K562 (cell line): Measurements from ENCODE around the gene AMZ2. TPM values are rescaled to one million over a fixed set of nuclear protein-coding genes. Genes with fewer than 3 reads are reported as not detected.

Experiments used
- ERF ChIP-seq: fragments of 450-650 bp; formaldehyde crosslinking; IDR thresholded peaks from 2 replicates; pipeline ENCODE4 v1.4.0; 2020; ENCODE audit warnings: mild to moderate bottlenecking, mixed read lengths
- GMEB1 ChIP-seq: fragments of 250-450 bp; sonication (Bioruptor Pico); IDR thresholded peaks from 2 replicates; pipeline ENCODE4 v1.4.0; 2020; ENCODE audit warnings: mild to moderate bottlenecking
- LCOR ChIP-seq: sonication (generic); formaldehyde crosslinking; IDR thresholded peaks from 2 replicates; pipeline ENCODE4 v1.8.0; 2022; ENCODE audit warnings: mild to moderate bottlenecking, missing genetic modification reagents
- MXI1 ChIP-seq: IDR thresholded peaks from 2 replicates; pipeline ENCODE4 v1.6.1; 2011; ENCODE audit warnings: low read depth, mild to moderate bottlenecking, improper control_type of control experiment, low read length
- NFIC ChIP-seq: fragments of 450-650 bp; IDR thresholded peaks from 2 replicates; pipeline ENCODE4 v1.6.1; 2017; ENCODE audit warnings: mild to moderate bottlenecking, inconsistent platforms
- NKRF ChIP-seq: fragments of 450-650 bp; IDR thresholded peaks from 2 replicates; pipeline ENCODE4 v1.6.1; 2016; ENCODE audit warnings: borderline replicate concordance
- NR1H2 ChIP-seq: sonication (generic); formaldehyde crosslinking; IDR thresholded peaks from 2 replicates; pipeline ENCODE4 v1.4.0; 2020; ENCODE audit warnings: mild to moderate bottlenecking, missing genetic modification reagents
- PATZ1 ChIP-seq: fragments of 250-450 bp; sonication (Bioruptor Pico); IDR thresholded peaks from 2 replicates; pipeline ENCODE4 v1.5.0; 2020; ENCODE audit warnings: mild to moderate bottlenecking, borderline replicate concordance
- PHF20 ChIP-seq: fragments of 450-650 bp; IDR thresholded peaks from 2 replicates; pipeline ENCODE4 v1.6.1; 2018; ENCODE audit not compliant: partially characterized antibody
- PKNOX1 ChIP-seq: fragments of 450-650 bp; IDR thresholded peaks from 2 replicates; pipeline ENCODE4 v1.6.1; 2016
- POLR2A ChIP-seq: fragments of 450-650 bp; conservative IDR thresholded peaks from 2 replicates; pipeline ENCODE4 v1.6.1; 2016
- POLR2B ChIP-seq: fragments of 450-650 bp; IDR thresholded peaks from 2 replicates; pipeline ENCODE4 v1.6.1; 2018; ENCODE audit warnings: low read depth; ENCODE audit not compliant: partially characterized antibody
- POLR2G ChIP-seq: fragments of 200-400 bp; formaldehyde crosslinking; IDR thresholded peaks from 2 replicates; pipeline ENCODE4 v1.6.1; 2017; ENCODE audit warnings: low read depth, mild to moderate bottlenecking, antibody characterized with exemption, low read length, moderate library complexity
- RB1 ChIP-seq: fragments of 450-650 bp; IDR thresholded peaks from 2 replicates; pipeline ENCODE4 v1.6.1; 2017; ENCODE audit warnings: low read depth, mild to moderate bottlenecking
- TEAD1 ChIP-seq, 2 experiments: fragments of 450-650 bp in 1 of 2; sonication (generic) in 1 of 2; formaldehyde crosslinking; IDR thresholded peaks; 2 replicates each; pipeline versions ENCODE4 v1.4.0 to v1.8.0; 2020 to 2022; ENCODE audit warnings: mild to moderate bottlenecking in 2 of 2, missing genetic modification reagents in 1 of 2
- TFAP4 ChIP-seq: sonication (generic); formaldehyde crosslinking; IDR thresholded peaks from 2 replicates; pipeline ENCODE4 v1.8.0; 2022; ENCODE audit warnings: missing genetic modification reagents, mild to moderate bottlenecking, moderate library complexity, borderline replicate concordance
- ZBTB2 ChIP-seq: fragments of 450-650 bp; IDR thresholded peaks from 2 replicates; pipeline ENCODE4 v1.6.1; 2016; ENCODE audit warnings: antibody characterized with exemption
- ZNF140 ChIP-seq: fragments of 250-450 bp; sonication (Bioruptor Pico); IDR thresholded peaks from 2 replicates; pipeline ENCODE4 v1.8.0; 2021; ENCODE audit warnings: moderate library complexity, mild to moderate bottlenecking, inconsistent platforms
- polyA plus RNA-seq, 8 experiments: library from polyadenylated mRNA; depleted of rRNA in 4 of 8; stranded (reverse) in 5 of 8; unstranded in 3 of 8; fragments of >200 nt; fragmentation: Nextera tagmentation in 2 of 8; fragmentation: Illumina TruSeq in 1 of 8; extraction: Ambion mirVana in 2 of 8; extraction: Trizol in 1 of 8; gene quantifications; 2 replicates each; pipeline versions ENCODE4 v1.2.1 to v1.2.3, GENCODE V29; 2011 to 2014; ENCODE audit warnings: inconsistent platforms in 1 of 8, missing spikeins in 1 of 8
- total RNA-seq, 7 experiments: library from RNA; depleted of rRNA in 6 of 7; stranded (reverse); fragments of >200 nt in 6 of 7; fragmentation: Illumina TruSeq in 2 of 7; extraction: Trizol in 2 of 7; gene quantifications; 2 replicates each; pipeline versions ENCODE4 v1.2.1 to v1.2.3, GENCODE V29; 2011 to 2021; ENCODE audit warnings: low replicate concordance in 1 of 7

The AMZ2 gene
- total and polyA plus RNA-seq, 9 of the 15 experiments (the other 6 are each of a cell fraction or from before 2014, with no cell fraction given): 22.6 to 92.2 (median 52.6) TPM

GRCh38 chr17:68247445-68248198, at the start of gene AMZ2 (continued):
- TF ChIP-seq PKNOX1 (no peak), POLR2A (peak; percentile 92), ZNF140 (CRISPR knock-in tag) (no peak), ERF (0 out of 2 replicates have a peak, but pooled peaks have one; percentile 37), TEAD1 (CRISPR knock-in tag; IDR thresholded peaks at IDR 0.05) (peak in 1 of 2 experiments; percentile 75; a peak in 2 of 4 replicates), MXI1 (peak; percentile 33; the same call in 1 of the 2 replicates), NKRF (peak; percentile 40; the same call in 1 of the 2 replicates), PATZ1 (CRISPR knock-in tag) (no peak), RB1 (peak; percentile 74), POLR2B (peak; percentile 82), LCOR (CRISPR knock-in tag) (peak; percentile 57; the same call in 1 of the 2 replicates), POLR2G (peak; percentile 98), PHF20 (peak; percentile 70), NFIC (0 out of 2 replicates have a peak, but pooled peaks have one; percentile 10), ZBTB2 (peak; percentile 95), GMEB1 (peak; percentile 98), NR1H2 (0 out of 2 replicates have a peak, but pooled peaks have one; percentile 73), TFAP4 (CRISPR knock-in tag) (peak; percentile 88)
